GM18951 (cell line): ENCODE data around the gene SLC34A3.

Experiments used
- POLR2A ChIP-seq: IDR thresholded peaks from 4 replicates; pipeline ENCODE4 v1.6.1; 2011; ENCODE audit warnings: mild to moderate bottlenecking; ENCODE audit not compliant: insufficient read length, insufficient read depth; ENCODE audit errors: extremely low read depth
- in situ Hi-C: fragments of 300-500 bp; cut with MboI; formaldehyde crosslinking; loops from one replicate; pipeline ENCODE4 v1.12.0; 2022; ENCODE audit warnings: low sequenced_read_pairs, mixed read lengths, inconsistent platforms; ENCODE audit not compliant: unreplicated experiment

The SLC34A3 gene

GRCh38 chr9:137217276-137218211 lies 13.2 kb upstream of the SLC34A3 start:
- in situ Hi-C loops = no loop called here
- TF ChIP-seq POLR2A = no peak

- TF ChIP-seq POLR2A = no peak
- in situ Hi-C loops = no loop called here
These were observed 12.4 kb upstream of the SLC34A3 start for GRCh38 chr9:137218212-137218753.

- TF ChIP-seq POLR2A = no peak
- in situ Hi-C loops = no loop called here
These were observed 11.9 kb upstream of the SLC34A3 start for GRCh38 chr9:137218754-137219271.

- no peak for TF ChIP-seq POLR2A
These were observed 10.9 kb upstream of the SLC34A3 start for GRCh38 chr9:137219757-137220316.

GRCh38 chr9:137220317-137221094 lies 10.2 kb upstream of the SLC34A3 start:
- in situ Hi-C loops = loop anchor here (10.0 kb wide), 1 partner anchor 96 kb away; no protein-coding TSS in a partner anchor
- TF ChIP-seq POLR2A = no peak

More at GRCh38 chr9:137219757-137220316, 10.9 kb upstream of the SLC34A3 start:
- in situ Hi-C loops = loop anchor here (10.0 kb wide), 1 partner anchor 95 kb away; no protein-coding TSS in a partner anchor

- no peak for TF ChIP-seq POLR2A
- in situ Hi-C loops = loop anchor here (10.0 kb wide), 1 partner anchor 96 kb away; no protein-coding TSS in a partner anchor
These were observed 9.6 kb upstream of the SLC34A3 start for GRCh38 chr9:137221095-137221505.

- in situ Hi-C loops = loop anchor here (10.0 kb wide), 1 partner anchor 97 kb away; no protein-coding TSS in a partner anchor
- TF ChIP-seq POLR2A = no peak
These were observed 9.1 kb upstream of the SLC34A3 start for GRCh38 chr9:137221506-137222111.

GRCh38 chr9:137222190-137223077 lies 8.3 kb upstream of the SLC34A3 start, which contains the start of gene RNF208:
Gene RNF208, minus strand, starts transcription at chr9:137222240. Its CDS starts 1,028 bp downstream, at chr9:137221212.
- in situ Hi-C loops = loop anchor here (10.0 kb wide), 1 partner anchor 98 kb away; no protein-coding TSS in a partner anchor

GRCh38 chr9:137223078-137223970 lies 7.4 kb upstream of the SLC34A3 start:
- TF ChIP-seq POLR2A = peak; percentile 86
- in situ Hi-C loops = loop anchor here (10.0 kb wide), 1 partner anchor 99 kb away; no protein-coding TSS in a partner anchor

More at GRCh38 chr9:137222190-137223077, 8.3 kb upstream of the SLC34A3 start, which contains the start of gene RNF208:
- peak; percentile 25 for TF ChIP-seq POLR2A
